Tongue (tissue), 2 donors: ENCODE results near the gene TTC16. TPM values are rescaled to one million over a fixed set of nuclear protein-coding genes. Genes with fewer than 3 reads are reported as not detected.

Experiments used
- DNase-seq: peaks from one replicate; pipeline ENCODE4 v3.0.0-alpha.2; 2015
- total RNA-seq: library from RNA; depleted of rRNA; stranded (reverse); fragments of >200 nt; gene quantifications from one replicate; pipeline ENCODE4 v1.2.3, GENCODE V29; 2014

TTC16 gene
- total RNA-seq, 1 donor from 2014 or later: not detected

GRCh38 chr9:127698985-127699670, 16.8 kb upstream of the TTC16 start:
- peak; percentile 98 for DNase-seq

- DNase-seq: no peak
These were observed 15.7 kb upstream of the TTC16 start for GRCh38 chr9:127700140-127700539.

DNA sequence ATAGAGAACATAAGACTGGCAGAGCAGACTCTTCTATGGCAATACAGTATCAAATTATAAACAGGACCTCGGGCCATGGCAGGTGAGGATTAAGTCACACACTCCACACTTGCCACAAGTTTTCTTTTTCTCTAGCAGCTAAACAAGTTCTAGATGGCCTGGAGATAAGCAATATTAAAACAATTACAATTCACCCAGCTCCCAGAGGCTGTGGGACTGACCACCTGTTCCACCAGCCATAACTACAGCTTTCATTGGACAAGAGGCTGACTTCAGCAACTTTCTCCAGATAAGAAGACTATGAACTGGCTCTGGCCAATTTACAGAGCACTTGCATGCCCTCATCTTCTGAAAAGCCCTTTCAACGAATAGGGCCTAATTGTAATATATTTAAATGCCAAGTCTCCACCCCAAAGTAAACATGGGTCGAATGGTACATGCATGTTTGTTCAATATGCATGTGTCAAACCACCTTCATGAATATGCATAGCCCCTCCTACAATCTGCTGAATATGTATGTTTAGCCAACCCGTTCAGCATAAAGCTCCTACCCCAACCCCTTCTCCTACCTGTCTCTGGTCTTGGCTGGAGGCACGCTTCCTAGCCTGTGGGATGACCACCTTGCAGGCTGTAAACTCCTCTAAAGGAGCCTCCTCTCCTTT, 15.2 kb upstream of the TTC16 start:
- no peak for DNase-seq

DNA sequence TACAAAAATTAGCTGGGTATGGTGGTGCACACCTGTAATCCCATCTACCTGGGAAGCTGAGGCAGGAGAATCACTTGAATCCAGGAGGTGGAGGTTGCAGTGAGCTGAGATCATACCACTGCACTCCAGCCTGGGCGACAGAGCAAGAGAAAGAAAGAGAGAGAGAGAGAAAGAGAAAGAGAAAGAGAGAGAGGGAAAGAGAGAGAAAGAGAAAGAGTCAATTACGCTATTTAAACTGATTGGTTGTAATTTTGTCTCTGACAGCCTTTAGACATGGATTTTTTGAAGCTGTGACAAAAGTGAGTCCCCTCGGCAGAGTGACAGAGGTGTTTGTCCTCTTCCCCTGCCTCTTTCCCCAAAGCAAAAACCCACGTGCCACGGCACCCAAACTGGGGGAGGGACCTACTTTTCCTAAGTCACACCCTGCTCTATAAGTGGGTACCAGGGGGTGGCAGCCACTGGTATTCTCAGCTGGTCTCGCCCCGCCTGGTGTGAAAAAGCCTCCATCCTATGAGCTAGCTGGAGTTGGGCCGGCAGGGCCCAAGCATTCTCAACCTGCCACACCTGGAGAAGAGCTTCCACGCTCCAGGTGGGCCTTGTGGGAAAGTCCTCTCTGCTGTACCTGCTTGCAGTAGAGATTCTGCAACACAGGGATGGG, 12.5 kb upstream of the TTC16 start:
- DNase-seq: no peak

DNA sequence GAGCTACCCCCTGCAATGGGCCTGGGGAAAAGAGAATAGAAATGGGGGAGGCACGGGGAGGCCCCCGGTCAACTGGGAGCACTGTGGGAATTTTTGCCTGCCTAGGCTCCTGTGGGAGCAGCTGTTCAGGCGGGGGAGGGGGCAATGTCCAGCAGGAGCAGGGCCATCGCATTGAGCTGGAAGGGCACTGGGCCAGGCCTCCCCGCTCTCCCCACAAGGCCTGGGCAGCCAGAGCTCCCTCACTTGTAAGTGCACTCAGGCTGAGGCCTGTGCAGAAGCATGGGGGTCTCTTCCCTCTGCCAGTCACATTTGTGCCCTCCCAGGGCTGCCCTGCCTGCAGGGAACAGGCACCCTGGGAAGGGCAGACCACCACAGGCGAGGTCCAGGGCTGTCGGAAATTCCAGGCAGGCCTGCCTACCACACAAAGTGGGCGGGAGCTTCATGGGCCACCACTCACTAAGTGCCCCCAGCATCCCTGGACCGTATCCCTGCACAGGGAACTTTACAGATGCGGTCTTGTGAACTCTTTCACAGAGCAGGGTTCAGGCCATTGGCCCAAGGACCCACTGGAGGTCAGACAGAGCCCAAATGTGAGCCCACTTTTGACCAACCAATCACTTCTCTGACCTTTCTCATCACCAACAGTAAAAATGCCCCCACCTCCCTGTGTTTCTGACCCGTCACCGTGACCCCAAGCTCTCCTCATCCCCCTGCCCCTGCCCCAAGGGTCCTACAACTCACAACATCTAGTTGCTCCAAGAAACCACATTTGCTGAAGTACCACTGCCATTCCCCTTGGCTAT, 10.1 kb upstream of the TTC16 start:
- no peak for DNase-seq

DNA sequence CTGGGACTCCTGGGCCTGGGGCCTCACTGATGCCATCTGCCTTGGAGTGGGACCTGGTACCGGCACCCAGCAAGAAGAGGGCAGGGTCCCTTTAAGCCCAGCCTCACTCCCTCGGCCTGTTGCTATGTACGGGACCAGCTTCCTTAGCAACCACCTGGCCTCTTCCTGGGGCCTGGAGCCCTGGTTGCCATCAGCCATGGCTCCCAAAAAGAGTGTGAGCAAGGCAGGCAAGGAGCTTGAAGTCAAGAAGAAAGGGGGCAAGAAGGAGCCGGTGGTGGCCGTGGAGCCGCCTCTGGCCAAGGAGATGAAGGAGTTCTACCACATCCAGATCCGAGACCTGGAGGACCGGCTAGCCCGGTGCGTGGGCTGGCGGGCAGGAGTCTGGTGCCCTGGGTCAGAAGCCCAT, 9.0 kb upstream of the TTC16 start, which contains the start of gene CFAP157:
Gene CFAP157, plus strand, starts transcription at position 153 of the 406 bp plus-strand sequence. Its CDS starts 44 bp downstream, at position 197.
- no peak for DNase-seq

GRCh38 chr9:127707766-127708165, 8.1 kb upstream of the TTC16 start:
- DNase-seq: no peak

GRCh38 chr9:127708952-127709587, 6.8 kb upstream of the TTC16 start:
- DNase-seq: no peak

DNA sequence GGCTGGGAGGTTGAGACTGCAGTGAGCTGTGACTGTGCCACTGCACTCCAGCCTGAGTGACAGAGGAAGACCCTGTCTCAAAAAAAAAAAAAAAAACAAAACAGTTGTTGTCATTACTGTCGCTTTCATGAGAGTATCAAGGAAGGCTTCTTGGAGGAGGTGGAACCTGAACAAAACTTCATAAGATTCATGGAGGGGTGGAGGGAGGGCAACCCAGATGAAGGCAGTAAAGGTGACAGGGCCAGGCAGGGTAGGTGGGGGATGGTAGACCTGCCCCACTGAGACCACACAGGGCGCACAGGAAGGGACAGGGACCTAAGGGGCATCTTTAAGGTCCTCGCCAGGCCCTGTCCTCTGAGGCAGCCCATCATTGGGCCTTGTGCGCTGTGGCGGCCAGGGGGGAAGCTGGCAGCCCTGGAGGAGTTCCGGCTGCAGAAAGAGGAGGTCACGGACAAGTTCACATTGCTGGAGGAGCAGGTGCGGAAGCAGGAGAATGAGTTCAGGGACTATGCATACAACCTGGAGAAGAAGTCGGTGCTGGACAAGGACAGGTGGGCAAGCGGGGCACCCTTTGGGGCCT, 5.6 kb upstream of the TTC16 start:
- DNase-seq: no peak

DNA sequence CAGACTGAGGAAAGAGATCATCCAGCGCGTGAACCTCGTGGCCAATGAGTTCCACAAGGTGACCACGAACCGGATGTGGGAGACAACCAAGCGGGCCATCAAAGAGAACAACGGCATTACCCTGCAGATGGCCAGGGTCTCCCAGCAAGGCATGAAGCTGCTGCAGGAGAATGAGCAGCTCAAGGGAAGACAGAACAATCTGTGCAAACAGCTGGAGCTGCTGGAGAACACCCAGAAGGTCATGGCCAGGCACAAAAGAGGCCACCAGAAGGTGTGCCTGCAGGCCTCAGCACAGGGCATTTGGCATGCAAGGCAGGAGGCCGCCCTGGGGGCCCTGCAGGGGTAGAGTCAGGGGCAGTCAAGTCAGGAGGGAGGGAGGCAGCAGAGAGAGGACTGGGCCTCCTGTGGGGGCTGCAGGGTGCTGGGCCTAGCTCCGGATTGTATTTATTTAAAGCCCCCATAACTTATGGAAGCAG, 4.6 kb upstream of the TTC16 start:
- DNase-seq: no peak

DNA sequence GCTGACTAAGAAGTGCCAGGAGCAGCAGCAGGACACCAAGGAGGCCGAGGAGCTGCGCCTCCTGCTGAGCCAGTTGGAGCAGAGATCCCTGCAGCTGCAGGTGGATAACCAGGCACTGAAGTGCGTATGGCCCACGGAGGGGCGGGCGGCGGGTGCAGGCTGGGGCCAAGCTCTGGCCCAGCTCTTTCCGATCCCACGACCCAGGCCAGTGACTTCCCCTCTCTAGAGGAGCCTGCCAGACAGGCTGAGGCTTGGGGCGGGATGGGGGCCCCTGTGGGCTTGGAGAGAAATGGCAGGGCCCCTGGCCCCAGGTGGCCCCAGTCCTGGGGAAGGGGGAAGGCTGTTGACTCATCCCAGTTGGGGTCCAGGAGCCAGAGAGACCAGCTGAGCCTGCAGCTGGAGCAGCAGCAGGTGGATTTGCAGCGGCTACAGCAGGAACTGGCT, 4.0 kb upstream of the TTC16 start:
- DNase-seq: peak; percentile 28

DNA sequence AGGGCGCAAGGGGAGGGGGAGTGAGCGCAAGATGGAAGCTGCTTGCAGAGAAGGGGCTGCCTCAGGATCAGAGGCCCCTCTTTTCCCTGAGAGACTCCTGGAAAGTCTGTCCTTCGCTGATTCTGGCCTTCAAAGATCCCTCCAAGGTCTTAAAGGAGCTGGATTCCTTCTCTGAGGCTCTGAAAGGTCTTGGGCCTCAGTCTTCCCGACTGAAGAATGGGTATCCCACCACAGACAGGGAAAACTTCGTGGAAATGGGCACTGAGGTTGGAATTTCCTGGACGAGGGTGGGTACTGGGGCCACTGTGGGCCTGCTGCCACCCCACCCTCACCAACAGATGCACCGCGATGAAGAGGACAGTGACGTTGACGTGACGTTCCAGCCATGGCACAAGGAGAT, 3.5 kb upstream of the TTC16 start:
- no peak for DNase-seq

DNA sequence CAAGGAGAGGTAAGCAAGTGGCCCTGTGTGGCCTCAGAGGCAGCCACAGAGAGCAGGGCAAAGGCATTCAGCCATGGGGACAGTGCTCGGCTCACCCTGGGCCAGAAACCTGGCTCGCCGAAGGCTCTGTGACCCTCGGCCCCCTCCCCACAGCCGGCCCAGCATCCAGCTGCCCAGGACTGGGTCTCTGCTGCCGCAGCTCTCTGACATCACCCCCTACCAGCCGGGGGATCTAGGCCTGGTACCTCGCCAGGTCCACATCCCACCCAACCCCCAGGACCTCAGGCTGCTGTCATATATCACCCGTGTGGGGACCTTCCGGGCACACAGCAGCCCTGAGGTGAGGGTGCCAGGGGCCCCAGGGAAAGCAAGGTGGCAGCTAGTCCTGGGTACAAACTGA, 3.0 kb upstream of the TTC16 start:
- DNase-seq: no peak

DNA sequence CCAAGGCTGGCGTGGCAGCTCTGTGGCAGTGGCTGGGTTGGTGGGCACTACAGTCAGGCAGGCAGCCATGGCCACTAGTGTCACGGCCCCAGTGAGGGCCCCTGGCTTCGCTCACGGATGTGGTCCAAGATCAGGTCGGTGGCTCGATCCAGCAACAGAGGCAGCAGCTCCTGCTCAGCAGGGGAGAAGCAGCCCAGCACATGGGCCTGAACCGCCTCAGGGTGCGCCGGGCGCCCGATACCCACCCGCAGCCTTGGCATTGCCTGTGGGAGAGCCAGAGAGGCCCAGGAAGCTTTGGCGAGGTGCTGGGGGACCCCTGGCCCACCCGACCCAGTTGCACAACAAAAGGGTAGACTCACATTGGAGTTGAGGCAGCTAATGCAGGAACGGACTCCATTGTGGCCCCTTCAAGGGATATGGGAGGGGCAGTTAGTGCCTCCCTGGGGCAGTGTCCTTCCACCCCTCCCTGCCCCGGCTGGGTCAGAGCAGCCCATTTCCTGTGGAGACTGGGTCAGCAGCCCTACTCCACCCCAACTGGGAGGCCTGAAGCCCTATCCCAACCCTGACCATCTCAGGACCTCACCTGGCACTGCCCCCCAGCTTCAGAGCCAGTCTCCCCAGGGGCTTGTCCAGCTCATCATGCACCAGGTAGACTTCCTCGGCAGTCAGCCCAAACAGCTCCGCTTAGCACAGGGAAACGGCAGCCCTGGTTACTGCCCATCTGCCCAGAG, 1.7 kb upstream of the TTC16 start:
- no peak for DNase-seq

- DNase-seq: peak; percentile 29
These were observed 869 bp upstream of the TTC16 start for GRCh38 chr9:127714951-127715469.

- DNase-seq: no peak
These were observed 533 bp downstream of the TTC16 start for GRCh38 chr9:127716412-127716811.

- no peak for DNase-seq
These were observed 1.9 kb downstream of the TTC16 start for GRCh38 chr9:127717766-127718165.

GRCh38 chr9:127720031-127720864, 4.4 kb downstream of the TTC16 start:
- DNase-seq: no peak

DNA sequence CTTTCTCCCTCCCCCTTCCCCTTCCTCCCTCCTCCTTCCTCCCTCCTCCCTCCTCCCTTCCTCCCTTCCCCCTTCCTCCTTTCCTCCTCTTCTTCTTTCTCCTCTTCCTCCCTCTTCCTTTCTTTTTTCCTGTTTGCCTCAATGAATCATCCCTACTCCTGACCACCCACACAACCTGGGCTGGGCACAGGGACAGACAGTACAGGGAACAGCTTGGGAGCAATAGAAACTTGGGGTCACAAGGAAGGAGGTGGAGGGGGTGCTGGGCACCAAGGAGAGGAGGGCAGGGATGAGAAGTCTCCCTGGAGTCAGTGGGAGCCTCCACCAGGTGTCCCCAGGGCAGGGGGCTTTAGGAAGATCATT, 5.0 kb downstream of the TTC16 start:
- DNase-seq: no peak

DNA sequence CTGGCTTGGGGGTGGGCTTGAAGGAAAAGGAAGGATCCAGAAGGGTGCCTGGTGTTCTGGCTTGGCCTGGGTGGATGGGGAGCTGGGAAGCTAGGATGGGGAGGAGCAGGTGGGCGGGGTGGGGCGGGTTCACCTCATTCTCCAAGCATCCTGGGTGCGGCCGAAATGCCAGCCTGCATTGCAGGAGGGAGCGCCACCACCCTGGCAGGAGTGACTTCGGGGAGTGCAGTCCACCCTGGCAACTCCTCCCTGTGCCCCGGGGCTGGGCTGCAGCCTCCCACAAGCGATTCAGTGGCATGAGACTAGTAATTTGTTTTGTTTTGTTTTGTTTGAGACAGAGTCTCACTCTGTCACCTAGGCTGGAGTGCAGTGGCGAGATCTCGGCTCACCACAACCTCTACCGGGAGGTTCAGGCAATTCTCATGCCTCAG, 5.5 kb downstream of the TTC16 start:
- no peak for DNase-seq
